ENCODE measurements around the gene UBTD2. TPM values are rescaled to one million over a fixed set of nuclear protein-coding genes. Genes with fewer than 3 reads are reported as not detected.
A peak's percentile ranks its signal among the peaks of the same experiment; 100 is the strongest.
"Not testable (repeated sequence)": the region's sequence is repeated elsewhere in the genome, so short reads cannot be mapped to it uniquely, and the experiment has no call there.

Gene UBTD2, protein sequence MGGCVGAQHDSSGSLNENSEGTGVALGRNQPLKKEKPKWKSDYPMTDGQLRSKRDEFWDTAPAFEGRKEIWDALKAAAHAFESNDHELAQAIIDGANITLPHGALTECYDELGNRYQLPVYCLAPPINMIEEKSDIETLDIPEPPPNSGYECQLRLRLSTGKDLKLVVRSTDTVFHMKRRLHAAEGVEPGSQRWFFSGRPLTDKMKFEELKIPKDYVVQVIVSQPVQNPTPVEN
- total RNA-seq (10 to 100 TPM in 3 of 9 donors, 1 to 10 TPM in 6; 9.1 to 13.3 (median 9.7) TPM), polyA plus RNA-seq (10 to 100 TPM in 1 of 2 donors, 1 to 10 TPM in 1; 5.0 to 11.6 TPM)
- long read RNA-seq, donor 1, transcript UBTD2-201 (3 exons, 3,301 nt), result major isoform, 17 of 17 reads
- long read RNA-seq, donor 1, partial matches to known transcripts, result 0 of 17 reads
- long read RNA-seq, donor 1, other reads (novel, unspliced or antisense), result 0 of 17 reads
- long read RNA-seq, donor 2, result 0 reads
- long read RNA-seq, donor 3, transcript UBTD2-201 (3 exons, 3,301 nt), result major isoform, 24 of 29 reads
- long read RNA-seq, donor 3, partial matches to known transcripts, result 1 of 29 reads
- long read RNA-seq, donor 3, other reads (novel, unspliced or antisense), result 4 of 29 reads

DNA sequence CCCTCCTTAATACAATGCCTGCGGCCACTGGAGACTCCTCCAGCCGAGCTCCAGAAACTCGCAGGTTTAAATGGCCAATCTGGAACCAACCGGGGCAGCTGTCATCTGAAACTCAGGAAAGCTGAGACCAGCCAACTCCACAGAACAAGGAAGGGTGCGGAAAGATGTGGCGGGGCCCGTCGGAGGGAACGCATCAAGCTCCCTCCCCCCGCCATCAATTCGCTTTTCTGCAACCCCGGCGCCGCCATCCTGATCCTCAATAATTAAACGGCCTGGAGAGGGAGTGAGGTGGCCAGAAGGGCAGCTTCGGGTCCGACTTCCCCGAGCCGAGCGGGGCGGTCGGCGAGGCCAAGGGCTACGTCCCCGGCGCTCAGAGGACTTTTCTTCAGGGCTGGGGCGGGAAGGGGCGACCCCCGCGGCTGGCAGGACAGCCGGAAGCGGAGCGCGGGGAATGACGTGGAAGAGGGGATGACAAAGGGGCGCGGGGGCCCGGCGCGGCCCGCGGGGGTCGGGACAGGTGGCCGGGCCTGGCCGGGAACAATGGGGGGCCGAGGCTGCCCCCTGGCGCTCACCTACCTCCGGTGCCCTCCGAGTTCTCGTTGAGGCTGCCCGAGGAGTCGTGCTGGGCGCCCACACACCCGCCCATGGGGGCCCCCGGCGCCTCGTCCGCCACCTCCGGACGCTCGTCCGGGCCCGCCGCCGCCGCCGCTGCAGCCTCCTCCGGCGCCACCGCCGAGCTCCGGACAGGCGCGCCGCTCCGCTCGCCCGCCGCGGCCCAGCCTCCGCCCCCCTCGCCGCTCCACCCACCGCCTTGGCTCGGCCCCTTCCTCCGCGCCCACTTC is at the start of gene UBTD2:
UBTD2 (minus strand) TSS at position 745 of the 842 bp plus-strand sequence; CDS start at position 646, 99 bp downstream.
- Histone ChIP-seq H3K36me3 (no peaks in the 10 kb centered on the region), H3K27me3 (no peaks in the 10 kb centered on the region), H3K4me3 (peak within 1 kb of the TSS; percentile 58 to 98 (median 90)), H3K4me1 (peaks cover 0 to 39% (median 25%) of the 10 kb centered on the region in 12 donors), H3K27ac (peak within 1 kb of the TSS; percentile 85 to 96 (median 92)), H3K9me3 (no peaks in the 10 kb centered on the region)
- peak; percentile 69 to 94 (median 88) for ATAC-seq
- DNase-seq, result peak; percentile 89 to 93 (median 90)
- TF ChIP-seq, protein P1, sequence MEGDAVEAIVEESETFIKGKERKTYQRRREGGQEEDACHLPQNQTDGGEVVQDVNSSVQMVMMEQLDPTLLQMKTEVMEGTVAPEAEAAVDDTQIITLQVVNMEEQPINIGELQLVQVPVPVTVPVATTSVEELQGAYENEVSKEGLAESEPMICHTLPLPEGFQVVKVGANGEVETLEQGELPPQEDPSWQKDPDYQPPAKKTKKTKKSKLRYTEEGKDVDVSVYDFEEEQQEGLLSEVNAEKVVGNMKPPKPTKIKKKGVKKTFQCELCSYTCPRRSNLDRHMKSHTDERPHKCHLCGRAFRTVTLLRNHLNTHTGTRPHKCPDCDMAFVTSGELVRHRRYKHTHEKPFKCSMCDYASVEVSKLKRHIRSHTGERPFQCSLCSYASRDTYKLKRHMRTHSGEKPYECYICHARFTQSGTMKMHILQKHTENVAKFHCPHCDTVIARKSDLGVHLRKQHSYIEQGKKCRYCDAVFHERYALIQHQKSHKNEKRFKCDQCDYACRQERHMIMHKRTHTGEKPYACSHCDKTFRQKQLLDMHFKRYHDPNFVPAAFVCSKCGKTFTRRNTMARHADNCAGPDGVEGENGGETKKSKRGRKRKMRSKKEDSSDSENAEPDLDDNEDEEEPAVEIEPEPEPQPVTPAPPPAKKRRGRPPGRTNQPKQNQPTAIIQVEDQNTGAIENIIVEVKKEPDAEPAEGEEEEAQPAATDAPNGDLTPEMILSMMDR (IDR thresholded peaks at IDR 0.05), result peak; percentile 39 to 75 (median 62)
- peak in 1 of 2 donors; percentile 40 for TF ChIP-seq POLR2A (IDR thresholded peaks at IDR 0.05)
- WGBS, 4 donors, result 0 to 2% (median 1%) methylated on average over 15 to 87 of the region's 87 CpGs
- intact Hi-C loops (cut with DNase I), result loop anchor here in 7 of 10 donors (2.0 to 10.0 kb wide), 9 partner anchors 94 to 368 kb away; partner anchors contain the start of genes STK10 (in 5 of the 7) and SH3PXD2B (in 2 of the 7)

DNA sequence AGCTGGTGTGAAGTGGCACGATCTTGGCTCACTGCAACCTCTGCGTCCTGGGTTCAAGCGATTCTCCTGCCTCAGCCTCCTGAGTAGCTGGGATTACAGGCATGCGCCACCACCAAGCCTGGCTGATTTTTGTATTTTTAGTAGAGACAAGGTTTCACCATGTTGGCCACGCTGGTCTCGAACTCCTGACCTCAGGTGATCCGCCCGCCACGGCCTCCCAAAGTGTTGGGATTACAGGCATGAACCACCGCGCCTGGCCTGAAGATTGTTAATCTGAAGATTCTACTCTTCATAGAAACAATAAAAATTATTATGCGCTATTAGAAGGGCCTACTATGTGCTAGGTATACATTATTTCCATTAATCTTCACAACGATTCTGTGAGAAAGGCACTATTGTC is 43.3 kb upstream of the UBTD2 start:
- intact Hi-C loops (cut with DNase I); H3K4me1 ChIP-seq; H3K27me3 ChIP-seq; H3K36me3 ChIP-seq; ATAC-seq; DNase-seq; H3K4me3 ChIP-seq; H3K9me3 ChIP-seq; H3K27ac ChIP-seq: not testable (repeated sequence)
- WGBS, 4 donors, result 89 to 95% (median 91%) methylated on average over 13 of the region's 13 CpGs

DNA sequence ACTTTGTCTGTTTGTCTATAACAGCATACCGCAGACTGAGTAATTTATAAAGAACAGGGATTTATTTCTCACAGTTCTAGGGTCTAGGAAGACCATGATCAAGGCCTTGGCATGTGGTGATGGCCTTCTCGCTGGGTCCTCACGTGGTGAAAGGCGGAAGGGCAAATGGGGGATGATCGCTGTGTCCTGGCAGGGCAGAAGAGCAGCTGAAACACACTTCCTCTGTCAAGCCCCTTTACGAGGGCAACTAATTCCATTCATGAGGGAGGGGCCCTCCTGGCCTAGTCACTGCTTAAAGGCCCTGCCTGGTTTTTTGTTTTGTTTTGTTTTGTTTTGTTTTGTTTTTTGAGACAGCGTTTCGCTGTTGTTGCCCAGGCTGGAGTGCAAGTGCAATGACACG is 41.9 kb upstream of the UBTD2 start:
- no peaks in the 10 kb centered on the region for H3K27me3 ChIP-seq
- no peak overlapping the region for H3K27ac ChIP-seq
- no peak for TF ChIP-seq POLR2A (IDR thresholded peaks at IDR 0.05)
- TF ChIP-seq, protein P1 (IDR thresholded peaks at IDR 0.05), result no peak
- no peaks in the 10 kb centered on the region for H3K36me3 ChIP-seq
- no peak for DNase-seq
- intact Hi-C loops (cut with DNase I), result no loop called here
- 89 to 93% (median 91%) methylated on average over 9 of the region's 9 CpGs for WGBS, 4 donors
- H3K4me1 ChIP-seq, result peaks cover 0 to 4% (median 0%) of the 10 kb centered on the region in 12 donors
- no peak overlapping the region for H3K4me3 ChIP-seq
- no peak for ATAC-seq
- H3K9me3 ChIP-seq, result no peaks in the 10 kb centered on the region

DNA sequence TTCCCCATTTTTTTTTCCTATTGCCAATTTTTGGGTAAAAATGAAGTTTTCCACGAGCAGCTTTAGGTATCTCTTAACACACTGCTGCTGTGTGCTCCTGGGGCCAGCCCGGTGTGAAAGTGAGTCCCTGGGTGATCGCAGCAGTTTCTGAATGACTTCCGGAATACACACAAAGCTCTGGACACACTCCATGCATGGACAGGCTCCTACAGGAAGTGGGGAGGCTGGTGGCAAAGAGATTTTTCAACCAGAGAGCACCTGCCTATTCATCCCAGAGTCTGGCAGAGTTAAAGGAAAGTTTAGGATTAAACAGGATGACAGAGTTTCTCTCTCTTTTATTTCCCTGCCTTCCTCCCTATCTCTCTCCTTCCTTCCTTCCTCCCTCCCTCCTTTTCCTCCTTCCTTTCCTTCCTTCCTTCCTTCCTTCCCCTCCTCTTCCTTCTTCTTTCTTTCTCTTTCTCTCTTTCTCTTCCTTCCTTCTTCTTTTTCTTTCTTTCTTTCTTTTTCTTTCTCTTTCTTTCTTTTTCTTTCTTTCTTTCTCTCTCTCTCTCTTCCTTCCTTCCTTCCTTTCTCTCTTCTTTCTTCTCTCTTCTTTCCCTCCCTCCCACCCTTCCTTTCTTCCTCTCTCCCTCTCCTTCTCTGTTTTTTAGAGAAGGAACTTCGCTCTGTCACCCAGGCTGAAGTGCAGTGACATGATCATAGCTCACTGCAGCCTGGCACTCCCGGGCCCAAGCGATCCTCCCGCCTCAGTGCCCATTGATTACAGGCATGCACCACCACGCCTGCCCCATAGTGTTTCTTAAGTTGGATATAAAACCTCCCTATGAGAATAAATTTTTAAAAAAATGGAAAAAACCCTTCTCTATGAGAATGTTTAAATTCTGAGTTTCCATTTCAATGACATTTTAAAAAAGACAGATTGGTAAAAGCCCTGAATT is 38.7 kb upstream of the UBTD2 start:
- Histone ChIP-seq H3K4me3 (no peak overlapping the region), H3K4me1 (peaks cover 0 to 9% (median 0%) of the 10 kb centered on the region in 12 donors), H3K9me3 (no peaks in the 10 kb centered on the region), H3K27ac (no peak overlapping the region), H3K36me3 (no peaks in the 10 kb centered on the region), H3K27me3 (no peaks in the 10 kb centered on the region)
- intact Hi-C loops (cut with DNase I), result no loop called here
- 69 to 79% (median 74%) methylated on average over 9 of the region's 9 CpGs for WGBS, 4 donors
- ATAC-seq, result no peak
- DNase-seq, result no peak
- TF ChIP-seq, protein P1 (IDR thresholded peaks at IDR 0.05), result no peak
- no peak for TF ChIP-seq POLR2A (IDR thresholded peaks at IDR 0.05)

Data from heart left ventricle (tissue), 16 donors.